Neural cell (in vitro differentiated cells): ENCODE data around the gene ZNF787. TPM values are rescaled to one million over a fixed set of nuclear protein-coding genes. Genes with fewer than 3 reads are reported as not detected.

Experiments used
- H2AFZ ChIP-seq: fragments of 200-600, 300-800 bp; sonication (generic), shearing (Covaris generic); 2 replicates; pipeline ENCODE4 v1.6.0; 2014; ENCODE audit warnings: low read depth, mild to moderate bottlenecking, antibody characterized with exemption, low read length, moderate library complexity
- H3F3A ChIP-seq: fragments of 200-600 bp; shearing (Covaris generic); 2 replicates; pipeline ENCODE4 v1.6.1; 2016; ENCODE audit warnings: mild to moderate bottlenecking, moderate library complexity, mixed read lengths, antibody characterized with exemption, low read length; ENCODE audit not compliant: insufficient read depth, poor library complexity, severe bottlenecking
- H3K27ac ChIP-seq: fragments of 200-600, 300-800 bp; sonication (generic), shearing (Covaris generic); 2 replicates; pipeline ENCODE4 v1.5.1; 2014; ENCODE audit warnings: mild to moderate bottlenecking, low read length, moderate library complexity
- H3K27me3 ChIP-seq: fragments of 300-800, 200-600 bp; sonication (generic), shearing (Covaris generic); 2 replicates; pipeline ENCODE4 v1.6.0; 2014; ENCODE audit warnings: mild to moderate bottlenecking, low read depth, low read length, moderate library complexity; ENCODE audit not compliant: insufficient read depth
- H3K36me3 ChIP-seq: fragments of 300-800, 200-600 bp; sonication (generic), shearing (Covaris generic); 2 replicates; pipeline ENCODE4 v1.5.1; 2014; ENCODE audit warnings: mild to moderate bottlenecking, antibody characterized with exemption, low read length, moderate library complexity; ENCODE audit not compliant: insufficient read depth
- H3K4me2 ChIP-seq: fragments of 300-800, 200-600 bp; sonication (generic), shearing (Covaris generic); 2 replicates; pipeline ENCODE4 v1.6.0; 2014; ENCODE audit warnings: mild to moderate bottlenecking, low read length
- H3K4me3 ChIP-seq: fragments of 300-800, 200-600 bp; sonication (generic), shearing (Covaris generic); 2 replicates; pipeline ENCODE4 v1.5.1; 2014; ENCODE audit warnings: mild to moderate bottlenecking, low read length, moderate library complexity
- H3K79me2 ChIP-seq: fragments of 200-600 bp; shearing (Covaris generic); replicated peaks from 2 replicates; pipeline ENCODE4 v1.6.0; 2014; ENCODE audit warnings: mild to moderate bottlenecking, low read length, moderate library complexity; ENCODE audit not compliant: insufficient read depth
- H3K9ac ChIP-seq: fragments of 300-800, 200-600 bp; sonication (generic), shearing (Covaris generic); 2 replicates; pipeline ENCODE4 v1.6.1; 2016; ENCODE audit warnings: mild to moderate bottlenecking, low read length, mixed read lengths
- H3K9me2 ChIP-seq: fragments of 200-600 bp; shearing (Covaris generic); 2 replicates; pipeline ENCODE4 v1.6.1; 2016; ENCODE audit warnings: mild to moderate bottlenecking, low read length, mixed read lengths; ENCODE audit not compliant: insufficient read depth
- H3K9me3 ChIP-seq: fragments of 200-600, 300-800 bp; sonication (generic), shearing (Covaris generic); 2 replicates; pipeline ENCODE4 v1.6.1; 2016; ENCODE audit warnings: mild to moderate bottlenecking, mixed run types, low read length, moderate library complexity, mixed read lengths
- H4K20me1 ChIP-seq: fragments of 200-600 bp; shearing (Covaris generic); 2 replicates; pipeline ENCODE4 v1.6.1; 2016; ENCODE audit warnings: mild to moderate bottlenecking, mixed run types; ENCODE audit not compliant: insufficient read depth
- EP300 ChIP-seq: fragments of 450-650 bp; conservative IDR thresholded peaks from 2 replicates; pipeline ENCODE4 v1.6.1; 2014; ENCODE audit warnings: antibody characterized with exemption, mild to moderate bottlenecking, moderate library complexity; ENCODE audit not compliant: poor library complexity, severe bottlenecking
- EZH2 ChIP-seq: fragments of 200-600, 300-800 bp; shearing (Covaris generic), sonication (generic); IDR thresholded peaks from 2 replicates; pipeline ENCODE4 v1.6.1; 2014; ENCODE audit warnings: antibody characterized with exemption, low read length, borderline replicate concordance, mild to moderate bottlenecking; ENCODE audit not compliant: insufficient read depth, poor library complexity, severe bottlenecking
- MXI1 ChIP-seq: fragments of 450-650 bp; conservative IDR thresholded peaks from 2 replicates; pipeline ENCODE4 v1.6.1; 2014; ENCODE audit warnings: antibody characterized with exemption, mild to moderate bottlenecking; ENCODE audit not compliant: poor library complexity, severe bottlenecking
- POLR2AphosphoS5 ChIP-seq: IDR thresholded peaks from 2 replicates; pipeline ENCODE4 v1.6.1; 2012
- RAD21 ChIP-seq: fragments of 450-650 bp; conservative IDR thresholded peaks from 2 replicates; pipeline ENCODE4 v1.6.1; 2014; ENCODE audit warnings: antibody characterized with exemption, mild to moderate bottlenecking, moderate library complexity
- SMC3 ChIP-seq: fragments of 450-650 bp; conservative IDR thresholded peaks from 2 replicates; pipeline ENCODE4 v1.6.1; 2014; ENCODE audit warnings: antibody characterized with exemption, mild to moderate bottlenecking, moderate library complexity; ENCODE audit not compliant: poor library complexity
- TAF1 ChIP-seq: IDR thresholded peaks from 2 replicates; pipeline ENCODE4 v1.6.1; 2012; ENCODE audit warnings: low read depth
- polyA plus RNA-seq: library from polyadenylated mRNA; depleted of rRNA; stranded (reverse); fragments of >200 nt; gene quantifications from 2 replicates; pipeline ENCODE4 v1.2.3, GENCODE V29; 2014
- TF ChIP-seq, protein P1 (sequence below): fragments of 450-650 bp; IDR thresholded peaks from 2 replicates; pipeline ENCODE4 v1.5.1; 2014; ENCODE audit warnings: antibody characterized with exemption, mild to moderate bottlenecking, moderate library complexity; ENCODE audit not compliant: poor library complexity, severe bottlenecking
- TF ChIP-seq, protein P2 (sequence below): IDR thresholded peaks from 2 replicates; pipeline ENCODE4 v1.6.1; 2012; ENCODE audit warnings: borderline replicate concordance

Gene ZNF787
- polyA plus RNA-seq, 1 donor from 2014 or later = 11.4 TPM

DNA sequence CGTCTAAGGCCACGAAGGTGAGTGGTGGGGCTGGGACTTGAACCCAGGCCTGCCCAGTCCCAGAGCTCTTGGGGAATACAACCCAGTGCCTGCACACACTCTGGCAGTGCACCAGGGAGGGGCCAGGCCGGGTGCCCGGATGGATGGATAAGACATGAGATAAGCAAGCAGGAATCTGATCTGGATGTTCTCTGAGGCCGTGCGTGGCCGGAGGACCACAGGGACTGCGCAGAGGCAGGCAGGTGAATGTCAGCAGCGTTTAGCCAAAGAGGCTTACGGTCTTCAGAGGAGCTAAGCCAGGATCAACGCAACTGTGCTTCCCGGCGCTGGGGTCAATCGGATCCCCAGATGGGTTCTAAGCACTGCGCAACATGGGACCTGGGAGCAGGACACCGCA is 1.5 kb downstream of the ZNF787 start:
- Histone ChIP-seq H3K9ac (peak overlapping the region; percentile 81), H3K4me2 (no peak overlapping the region), H3K27ac (peak overlapping the region; percentile 66), H2AFZ (no peak overlapping the region), H4K20me1 (no peaks in the 10 kb centered on the region), H3K36me3 (no peaks in the 10 kb centered on the region), H3K27me3 (no peaks in the 10 kb centered on the region), H3K9me3 (no peaks in the 10 kb centered on the region), H3K9me2 (no peaks in the 10 kb centered on the region), H3K4me3 (peak overlapping the region; percentile 91), H3F3A (no peaks in the 10 kb centered on the region), H3K79me2 (peaks cover 38% of the 10 kb centered on the region)
- TF ChIP-seq, protein P1, sequence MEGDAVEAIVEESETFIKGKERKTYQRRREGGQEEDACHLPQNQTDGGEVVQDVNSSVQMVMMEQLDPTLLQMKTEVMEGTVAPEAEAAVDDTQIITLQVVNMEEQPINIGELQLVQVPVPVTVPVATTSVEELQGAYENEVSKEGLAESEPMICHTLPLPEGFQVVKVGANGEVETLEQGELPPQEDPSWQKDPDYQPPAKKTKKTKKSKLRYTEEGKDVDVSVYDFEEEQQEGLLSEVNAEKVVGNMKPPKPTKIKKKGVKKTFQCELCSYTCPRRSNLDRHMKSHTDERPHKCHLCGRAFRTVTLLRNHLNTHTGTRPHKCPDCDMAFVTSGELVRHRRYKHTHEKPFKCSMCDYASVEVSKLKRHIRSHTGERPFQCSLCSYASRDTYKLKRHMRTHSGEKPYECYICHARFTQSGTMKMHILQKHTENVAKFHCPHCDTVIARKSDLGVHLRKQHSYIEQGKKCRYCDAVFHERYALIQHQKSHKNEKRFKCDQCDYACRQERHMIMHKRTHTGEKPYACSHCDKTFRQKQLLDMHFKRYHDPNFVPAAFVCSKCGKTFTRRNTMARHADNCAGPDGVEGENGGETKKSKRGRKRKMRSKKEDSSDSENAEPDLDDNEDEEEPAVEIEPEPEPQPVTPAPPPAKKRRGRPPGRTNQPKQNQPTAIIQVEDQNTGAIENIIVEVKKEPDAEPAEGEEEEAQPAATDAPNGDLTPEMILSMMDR = no peak
- TF ChIP-seq RAD21 (no peak), EP300 (no peak), MXI1 (no peak), SMC3 (no peak), POLR2AphosphoS5 (no peak), TAF1 (no peak), EZH2 (no peak)
- TF ChIP-seq, protein P2, sequence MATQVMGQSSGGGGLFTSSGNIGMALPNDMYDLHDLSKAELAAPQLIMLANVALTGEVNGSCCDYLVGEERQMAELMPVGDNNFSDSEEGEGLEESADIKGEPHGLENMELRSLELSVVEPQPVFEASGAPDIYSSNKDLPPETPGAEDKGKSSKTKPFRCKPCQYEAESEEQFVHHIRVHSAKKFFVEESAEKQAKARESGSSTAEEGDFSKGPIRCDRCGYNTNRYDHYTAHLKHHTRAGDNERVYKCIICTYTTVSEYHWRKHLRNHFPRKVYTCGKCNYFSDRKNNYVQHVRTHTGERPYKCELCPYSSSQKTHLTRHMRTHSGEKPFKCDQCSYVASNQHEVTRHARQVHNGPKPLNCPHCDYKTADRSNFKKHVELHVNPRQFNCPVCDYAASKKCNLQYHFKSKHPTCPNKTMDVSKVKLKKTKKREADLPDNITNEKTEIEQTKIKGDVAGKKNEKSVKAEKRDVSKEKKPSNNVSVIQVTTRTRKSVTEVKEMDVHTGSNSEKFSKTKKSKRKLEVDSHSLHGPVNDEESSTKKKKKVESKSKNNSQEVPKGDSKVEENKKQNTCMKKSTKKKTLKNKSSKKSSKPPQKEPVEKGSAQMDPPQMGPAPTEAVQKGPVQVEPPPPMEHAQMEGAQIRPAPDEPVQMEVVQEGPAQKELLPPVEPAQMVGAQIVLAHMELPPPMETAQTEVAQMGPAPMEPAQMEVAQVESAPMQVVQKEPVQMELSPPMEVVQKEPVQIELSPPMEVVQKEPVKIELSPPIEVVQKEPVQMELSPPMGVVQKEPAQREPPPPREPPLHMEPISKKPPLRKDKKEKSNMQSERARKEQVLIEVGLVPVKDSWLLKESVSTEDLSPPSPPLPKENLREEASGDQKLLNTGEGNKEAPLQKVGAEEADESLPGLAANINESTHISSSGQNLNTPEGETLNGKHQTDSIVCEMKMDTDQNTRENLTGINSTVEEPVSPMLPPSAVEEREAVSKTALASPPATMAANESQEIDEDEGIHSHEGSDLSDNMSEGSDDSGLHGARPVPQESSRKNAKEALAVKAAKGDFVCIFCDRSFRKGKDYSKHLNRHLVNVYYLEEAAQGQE = no peak

DNA sequence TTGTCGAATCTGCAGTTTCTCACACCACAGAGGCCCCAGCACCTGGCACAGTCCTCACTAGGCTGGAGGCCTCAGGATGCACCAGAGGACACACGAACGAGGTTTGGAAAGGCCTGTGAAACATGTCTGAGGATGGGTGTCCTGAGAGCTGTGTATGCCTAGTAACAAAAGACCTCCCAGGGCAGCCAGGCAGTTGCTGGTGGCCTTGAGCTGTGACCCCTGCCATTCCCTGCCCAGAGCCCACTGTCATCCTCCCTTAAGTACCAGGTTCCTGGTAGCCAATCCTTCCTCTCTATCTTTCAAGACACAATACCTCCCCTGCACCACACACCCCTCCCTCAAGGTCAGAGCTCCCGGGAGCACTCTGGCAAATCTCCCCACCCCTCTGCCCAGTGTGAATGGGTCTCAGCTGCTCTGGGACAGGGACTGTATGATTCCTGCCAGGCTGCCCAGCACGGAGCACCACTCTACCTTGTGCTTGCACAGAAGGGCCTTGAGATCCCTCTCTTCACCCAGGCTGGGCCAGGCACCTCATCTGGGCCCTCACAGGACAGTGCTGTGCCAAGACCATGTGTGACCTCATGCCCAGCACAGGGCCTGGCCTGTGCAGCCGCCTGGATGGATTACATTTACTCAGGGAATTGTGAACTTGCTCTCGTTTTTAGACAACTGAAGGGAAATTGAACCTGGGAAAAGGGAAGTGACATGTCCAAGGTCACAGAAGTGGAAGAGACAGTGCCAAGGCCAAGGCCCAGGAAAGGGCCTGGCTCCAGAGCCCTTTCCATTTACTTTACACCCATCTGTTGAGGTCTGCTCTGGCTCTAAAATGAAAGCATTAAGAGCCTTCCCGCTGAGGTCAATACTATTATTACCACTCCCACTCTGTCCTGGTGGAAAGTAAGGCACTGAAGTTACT is 2.2 kb downstream of the ZNF787 start:
- no peaks in the 10 kb centered on the region for H4K20me1 ChIP-seq
- H3K27ac ChIP-seq = no peak overlapping the region
- H3K9ac ChIP-seq = no peak overlapping the region
- peaks cover 39% of the 10 kb centered on the region for H3K79me2 ChIP-seq
- H3K4me2 ChIP-seq = no peak overlapping the region
- no peaks in the 10 kb centered on the region for H3K9me2 ChIP-seq
- TF ChIP-seq EP300 = no peak
- TF ChIP-seq TAF1 = no peak
- TF ChIP-seq, protein P1 = no peak
- TF ChIP-seq, protein P2 = no peak
- no peak for TF ChIP-seq MXI1
- TF ChIP-seq EZH2 = no peak
- TF ChIP-seq SMC3 = no peak
- TF ChIP-seq RAD21 = no peak
- no peak for TF ChIP-seq POLR2AphosphoS5
- H3K4me3 ChIP-seq = peak overlapping the region; percentile 91
- no peaks in the 10 kb centered on the region for H3F3A ChIP-seq
- no peaks in the 10 kb centered on the region for H3K27me3 ChIP-seq
- H3K36me3 ChIP-seq = no peaks in the 10 kb centered on the region
- H3K9me3 ChIP-seq = no peaks in the 10 kb centered on the region
- H2AFZ ChIP-seq = no peak overlapping the region
